Vagina (tissue), 2 donors: ENCODE data around the gene CYP1B1. TPM values are rescaled to one million over a fixed set of nuclear protein-coding genes. Genes with fewer than 3 reads are reported as not detected.
"Not testable (repeated sequence)": the region's sequence is repeated elsewhere in the genome, so short reads cannot be mapped to it uniquely, and the experiment has no call there.

Experiments used
- DNase-seq, 2 donors: peaks; one replicate each; pipeline ENCODE4 v3.0.0-alpha.2; 2017; ENCODE audit errors: extremely low spot score in 2 of 2
- H3K27ac ChIP-seq: fragments of 200-600 bp; sonication (generic); one replicate; pipeline ENCODE4 v1.5.1; 2019
- H3K27me3 ChIP-seq: fragments of 200-600 bp; sonication (generic); one replicate; pipeline ENCODE4 v1.5.1; 2019
- H3K36me3 ChIP-seq, 2 donors: fragments of 200-600 bp; sonication (generic); one replicate each; pipeline ENCODE4 v1.5.1; 2017 to 2019
- H3K4me1 ChIP-seq: fragments of 200-600 bp; sonication (generic); one replicate; pipeline ENCODE4 v1.5.1; 2019
- H3K4me3 ChIP-seq, 2 donors: fragments of 200-600 bp; sonication (generic); 1 replicate in 1 of 2; 2 replicates in 1 of 2; pipeline ENCODE4 v1.5.1; 2016 to 2019
- H3K9me3 ChIP-seq: fragments of 200-600 bp; sonication (generic); one replicate; pipeline ENCODE4 v1.5.1; 2019
- POLR2A ChIP-seq, 2 donors: fragments of 450-650 bp; IDR thresholded peaks; one replicate each; pipeline ENCODE4 v1.6.1; 2017; ENCODE audit warnings: antibody characterized with exemption in 2 of 2, mild to moderate bottlenecking in 2 of 2, moderate library complexity in 2 of 2
- POLR2AphosphoS5 ChIP-seq, 2 donors: sonication (generic); formaldehyde crosslinking; IDR thresholded peaks; one replicate each; pipeline ENCODE4 v1.9.0; 2017; ENCODE audit warnings: antibody characterized with exemption in 2 of 2, mild to moderate bottlenecking in 2 of 2, low read depth in 1 of 2; ENCODE audit not compliant: insufficient read depth in 1 of 2
- intact Hi-C: fragments of 100-400 bp; cut with DNase I; formaldehyde crosslinking; loops from one replicate; pipeline ENCODE4 v1.15.1; 2023
- total RNA-seq: library from RNA; depleted of rRNA; stranded (reverse); fragments of >200 nt; gene quantifications from one replicate; pipeline ENCODE4 v1.2.3, GENCODE V29; 2016
- TF ChIP-seq, protein P1 (sequence below), 3 experiments: fragments of 450-650 bp in 2 of 3; fragments of 200-600 bp in 1 of 3; sonication (generic) in 1 of 3; IDR thresholded peaks; one replicate each; pipeline ENCODE4 v1.5.1; 2017 to 2019; ENCODE audit warnings: antibody characterized with exemption in 3 of 3, mild to moderate bottlenecking in 2 of 3, moderate library complexity in 2 of 3

Gene CYP1B1
- total RNA-seq, 1 donor from 2014 or later = 88.9 TPM

DNA sequence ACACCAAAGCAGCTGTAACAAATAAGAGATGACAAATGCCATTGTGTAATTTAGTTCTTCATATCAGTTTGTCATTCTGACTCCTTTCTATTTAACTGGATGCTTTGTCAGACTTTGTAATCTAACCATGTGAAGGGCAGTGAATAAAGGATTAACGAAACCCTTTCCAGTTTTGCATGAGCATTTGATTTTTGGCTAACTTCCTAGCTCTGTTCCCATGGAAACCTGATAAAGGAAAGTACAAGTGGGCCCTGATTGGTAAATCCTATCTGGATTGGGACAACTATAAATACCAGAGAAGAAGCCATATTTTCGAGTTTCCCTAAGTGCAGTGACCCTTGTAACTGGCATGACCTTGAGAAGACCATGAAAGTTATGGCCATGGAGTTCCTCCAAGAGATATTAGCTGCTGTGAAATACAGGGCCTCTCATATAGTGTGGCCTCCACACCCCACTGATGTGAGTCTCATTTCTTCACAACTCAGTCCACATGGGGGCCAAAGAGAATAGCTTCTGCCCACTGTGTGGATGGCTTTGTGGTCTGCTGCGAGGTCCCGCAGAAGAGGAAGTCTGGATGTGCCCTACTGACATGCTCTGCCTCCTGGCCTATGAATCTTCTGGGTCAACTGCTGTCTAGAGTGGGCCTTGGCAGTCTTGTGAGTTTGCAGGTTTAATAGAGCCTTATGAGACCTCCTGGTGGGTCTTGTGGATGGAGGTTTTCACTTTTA lies 38.2 kb upstream of the CYP1B1 start:
- no peaks in the 10 kb centered on the region for H3K36me3 ChIP-seq
- no peak overlapping the region for H3K27ac ChIP-seq
- no peak overlapping the region for H3K4me3 ChIP-seq
- H3K27me3 ChIP-seq = no peaks in the 10 kb centered on the region
- no peak for DNase-seq
- TF ChIP-seq POLR2AphosphoS5 (IDR thresholded peaks at IDR 0.05; ENCODE audit: insufficient read depth in 1 of 2, low read depth in 1 of 2) (no peak), POLR2A (IDR thresholded peaks at IDR 0.05) (no peak)
- TF ChIP-seq, protein P1, sequence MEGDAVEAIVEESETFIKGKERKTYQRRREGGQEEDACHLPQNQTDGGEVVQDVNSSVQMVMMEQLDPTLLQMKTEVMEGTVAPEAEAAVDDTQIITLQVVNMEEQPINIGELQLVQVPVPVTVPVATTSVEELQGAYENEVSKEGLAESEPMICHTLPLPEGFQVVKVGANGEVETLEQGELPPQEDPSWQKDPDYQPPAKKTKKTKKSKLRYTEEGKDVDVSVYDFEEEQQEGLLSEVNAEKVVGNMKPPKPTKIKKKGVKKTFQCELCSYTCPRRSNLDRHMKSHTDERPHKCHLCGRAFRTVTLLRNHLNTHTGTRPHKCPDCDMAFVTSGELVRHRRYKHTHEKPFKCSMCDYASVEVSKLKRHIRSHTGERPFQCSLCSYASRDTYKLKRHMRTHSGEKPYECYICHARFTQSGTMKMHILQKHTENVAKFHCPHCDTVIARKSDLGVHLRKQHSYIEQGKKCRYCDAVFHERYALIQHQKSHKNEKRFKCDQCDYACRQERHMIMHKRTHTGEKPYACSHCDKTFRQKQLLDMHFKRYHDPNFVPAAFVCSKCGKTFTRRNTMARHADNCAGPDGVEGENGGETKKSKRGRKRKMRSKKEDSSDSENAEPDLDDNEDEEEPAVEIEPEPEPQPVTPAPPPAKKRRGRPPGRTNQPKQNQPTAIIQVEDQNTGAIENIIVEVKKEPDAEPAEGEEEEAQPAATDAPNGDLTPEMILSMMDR (IDR thresholded peaks at IDR 0.05) = no peak
- peaks cover 24% of the 10 kb centered on the region for H3K4me1 ChIP-seq
- H3K9me3 ChIP-seq = no peaks in the 10 kb centered on the region
- intact Hi-C loops = loop anchor here (10.0 kb wide), 1 partner anchor 51 kb away; no protein-coding TSS in a partner anchor

DNA sequence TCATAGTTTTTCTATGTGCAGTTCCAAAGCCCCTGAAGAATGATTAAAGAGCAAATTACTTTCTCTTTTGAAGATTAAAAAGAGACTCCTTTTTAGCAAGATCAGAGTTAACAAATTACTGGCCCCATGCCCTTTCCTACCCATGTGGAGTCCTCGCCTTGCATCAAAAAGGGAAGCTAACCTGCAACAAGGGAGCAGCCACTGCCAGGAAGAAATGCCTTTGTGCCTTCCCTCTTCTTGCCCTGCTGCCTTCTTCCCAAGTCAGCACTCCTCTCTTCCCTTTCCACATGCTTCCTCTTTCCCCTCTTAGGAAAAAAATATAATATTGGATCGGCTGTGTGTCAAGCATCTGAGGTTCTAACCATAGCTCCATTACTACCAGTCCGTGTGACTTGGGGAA lies 37.1 kb upstream of the CYP1B1 start:
- H3K9me3 ChIP-seq = no peaks in the 10 kb centered on the region
- DNase-seq = no peak
- TF ChIP-seq POLR2AphosphoS5 (IDR thresholded peaks at IDR 0.05; ENCODE audit: insufficient read depth in 1 of 2, low read depth in 1 of 2) = no peak
- no peak for TF ChIP-seq POLR2A (IDR thresholded peaks at IDR 0.05)
- TF ChIP-seq, protein P1 (IDR thresholded peaks at IDR 0.05) = no peak
- peaks cover 26% of the 10 kb centered on the region for H3K4me1 ChIP-seq
- no peaks in the 10 kb centered on the region for H3K36me3 ChIP-seq
- H3K27ac ChIP-seq = no peak overlapping the region
- H3K27me3 ChIP-seq = no peaks in the 10 kb centered on the region
- no peak overlapping the region for H3K4me3 ChIP-seq
- intact Hi-C loops = loop anchor here (10.0 kb wide), 1 partner anchor 52 kb away; no protein-coding TSS in a partner anchor

DNA sequence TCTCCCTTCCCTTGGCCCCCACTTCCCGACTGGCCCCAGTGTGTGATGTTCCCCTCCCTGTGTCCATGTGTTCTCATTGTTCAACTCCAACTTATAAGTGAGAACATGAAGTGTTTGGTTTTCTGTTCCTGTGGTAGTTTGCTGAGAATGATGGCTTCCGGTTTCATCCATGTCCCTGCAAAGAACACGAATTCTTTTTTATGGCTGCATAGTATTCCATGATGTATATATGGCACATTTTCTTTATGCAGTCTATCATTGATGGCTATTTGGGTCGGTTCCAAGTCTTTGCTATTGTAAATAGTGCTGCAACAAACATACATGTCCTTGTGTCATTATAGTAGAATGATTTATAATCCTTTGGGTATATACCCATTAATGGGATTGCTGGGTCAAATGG lies 35.4 kb upstream of the CYP1B1 start:
- not testable (repeated sequence) for H3K27me3 ChIP-seq, H3K36me3 ChIP-seq, H3K4me3 ChIP-seq, H3K9me3 ChIP-seq, H3K27ac ChIP-seq, DNase-seq
- peaks cover 25% of the 10 kb centered on the region for H3K4me1 ChIP-seq
- intact Hi-C loops = loop anchor here (10.0 kb wide), 1 partner anchor 53 kb away; no protein-coding TSS in a partner anchor

DNA sequence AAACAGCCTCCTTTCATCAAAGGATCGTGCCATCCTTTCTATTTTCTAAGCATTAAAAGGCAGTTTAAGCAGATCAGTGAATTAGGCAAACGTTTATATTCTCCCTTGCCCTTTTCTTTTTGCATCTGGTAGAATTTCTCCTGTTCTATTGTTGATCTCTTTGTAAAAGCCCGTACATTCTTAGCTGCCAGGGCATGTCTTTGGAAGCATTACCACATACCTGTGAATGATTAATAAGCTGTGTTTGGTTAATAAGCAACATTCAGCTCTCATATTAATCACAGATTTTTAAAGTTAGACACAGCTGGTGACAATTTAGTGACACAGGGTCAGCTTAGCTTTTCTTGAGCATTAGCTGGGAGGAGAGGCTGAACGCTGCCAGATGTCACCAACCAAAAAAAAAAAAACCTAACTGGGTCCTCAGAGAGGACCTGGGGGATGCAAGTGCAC lies 33.8 kb upstream of the CYP1B1 start:
- Histone ChIP-seq H3K9me3 (no peaks in the 10 kb centered on the region), H3K4me1 (peaks cover 26% of the 10 kb centered on the region), H3K27me3 (no peaks in the 10 kb centered on the region), H3K27ac (peak overlapping the region; percentile 2), H3K4me3 (no peak overlapping the region), H3K36me3 (no peaks in the 10 kb centered on the region)
- DNase-seq = no peak
- no peak for TF ChIP-seq POLR2A (IDR thresholded peaks at IDR 0.05)
- no peak for TF ChIP-seq POLR2AphosphoS5 (IDR thresholded peaks at IDR 0.05; ENCODE audit: insufficient read depth in 1 of 2, low read depth in 1 of 2)
- TF ChIP-seq, protein P1 (IDR thresholded peaks at IDR 0.05) = no peak
- intact Hi-C loops = loop anchor here (10.0 kb wide), 1 partner anchor 55 kb away; no protein-coding TSS in a partner anchor

DNA sequence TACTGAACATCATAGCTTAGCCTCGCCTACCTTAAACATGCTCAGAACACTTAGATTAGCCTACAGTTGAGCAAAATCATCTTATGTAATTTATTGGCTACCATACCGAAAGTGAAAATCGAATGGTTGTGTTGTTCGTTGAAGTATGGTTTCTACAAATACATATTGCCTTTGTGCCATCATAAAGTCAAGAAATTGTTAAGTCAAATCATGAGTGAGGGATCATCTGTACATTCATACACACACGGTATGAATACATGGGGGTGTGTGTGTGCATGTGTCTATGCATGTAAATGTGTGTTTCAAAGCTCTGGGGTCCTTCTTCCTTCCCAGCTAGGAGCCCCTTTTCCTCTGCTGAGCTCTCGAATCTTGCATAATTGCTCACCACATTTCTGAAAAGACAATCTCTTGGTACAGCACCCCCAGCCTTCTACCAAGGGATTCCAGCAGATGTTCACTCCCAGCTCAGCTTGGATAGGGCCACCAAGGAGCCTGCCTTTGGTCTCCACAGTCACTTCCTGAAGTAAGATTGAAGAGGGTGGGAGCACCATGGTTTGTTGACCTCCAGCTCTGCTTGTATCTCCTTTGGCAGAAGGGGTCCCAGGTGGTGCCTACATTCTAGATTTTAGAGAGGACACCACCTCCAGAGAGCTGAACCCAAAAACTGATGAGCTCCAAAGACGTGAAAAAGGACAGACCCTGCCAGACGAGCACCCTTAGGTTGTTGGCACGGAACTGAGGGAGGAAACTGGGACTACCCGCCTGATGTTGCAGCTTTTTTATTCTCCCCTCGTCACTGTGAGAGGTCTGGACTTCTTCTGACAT lies 33.2 kb upstream of the CYP1B1 start:
- no peak overlapping the region for H3K4me3 ChIP-seq
- TF ChIP-seq POLR2AphosphoS5 (IDR thresholded peaks at IDR 0.05; ENCODE audit: insufficient read depth in 1 of 2, low read depth in 1 of 2) (no peak), POLR2A (IDR thresholded peaks at IDR 0.05) (no peak)
- TF ChIP-seq, protein P1 (IDR thresholded peaks at IDR 0.05) = no peak
- H3K36me3 ChIP-seq = no peaks in the 10 kb centered on the region
- H3K9me3 ChIP-seq = no peaks in the 10 kb centered on the region
- peaks cover 26% of the 10 kb centered on the region for H3K4me1 ChIP-seq
- no peaks in the 10 kb centered on the region for H3K27me3 ChIP-seq
- H3K27ac ChIP-seq = peak overlapping the region; percentile 2
- intact Hi-C loops = no loop called here
- DNase-seq = no peak
